ENCODE measurements around the gene OTUB2. TPM values are rescaled to one million over a fixed set of nuclear protein-coding genes. Genes with fewer than 3 reads are reported as not detected.

Gene OTUB2
- total and polyA plus RNA-seq, 2 donors (not counting 3 experiments of a cell fraction or from before 2014, with no cell fraction given): 0.70 to 1.6 TPM

GRCh38 chr14:94052199-94052598 is 26.1 kb downstream of the OTUB2 start:
- intact Hi-C loops (cut with micrococcal nuclease): no loop called here
- H4K20me1 ChIP-seq (replicated peaks; ENCODE audit: control insufficient read depth, extremely low read depth, insufficient read depth, low read length): no peaks in the 10 kb centered on the region

More at GRCh38 chr14:94052199-94052598, 26.1 kb downstream of the OTUB2 start:
- no peak for DNase-seq (ENCODE audit: low read depth, low spot score)
- Histone ChIP-seq H3K9me3 (replicated peaks; ENCODE audit: control insufficient read depth, insufficient read depth, low read length) (no peaks in the 10 kb centered on the region), H2AFZ (ENCODE audit: low read depth, low read length) (no peak overlapping the region), H3K4me1 (ENCODE audit: control insufficient read depth, extremely low read depth, insufficient read depth, low read length) (peaks cover 3% of the 10 kb centered on the region), H3K4me2 (ENCODE audit: insufficient read depth, low read length) (no peak overlapping the region), H3K4me3 (replicated peaks in 1 of 3; ENCODE audit: insufficient read depth in 1 of 3, low read depth in 1 of 3, low read length in 3 of 3) (no peak overlapping the region), H3K9me1 (replicated peaks; ENCODE audit: control insufficient read depth, extremely low read depth, insufficient read depth, low read length) (no peaks in the 10 kb centered on the region), H3K79me2 (ENCODE audit: control insufficient read depth, insufficient read depth, low read length) (no peaks in the 10 kb centered on the region), H3K27ac (ENCODE audit: insufficient read depth, low read depth, low read length) (no peak overlapping the region), H3K9ac (replicated peaks; ENCODE audit: extremely low read depth, insufficient read depth, low read length) (no peak overlapping the region), H3K36me3 (ENCODE audit: control insufficient read depth in 2 of 2, extremely low read depth in 1 of 2, insufficient read depth in 2 of 2, low read length in 2 of 2) (peaks cover 13 to 36% of the 10 kb centered on the region in 2 experiments), H3K27me3 (ENCODE audit: control insufficient read depth in 2 of 2, insufficient read depth in 2 of 2, low read length in 2 of 2) (no peaks in the 10 kb centered on the region)
- no peak for TF ChIP-seq FOS (IDR thresholded peaks at IDR 0.05; ENCODE audit: borderline replicate concordance, insufficient read depth, low read length)
- TF ChIP-seq JUN (IDR thresholded peaks at IDR 0.05; ENCODE audit: borderline replicate concordance, insufficient read depth, insufficient read length, low read depth): no peak
- no peak for TF ChIP-seq MAX (IDR thresholded peaks at IDR 0.05; ENCODE audit: insufficient read depth, insufficient read length)
- no peak for TF ChIP-seq POLR2AphosphoS5 (IDR thresholded peaks at IDR 0.05; ENCODE audit: insufficient read depth, low read depth, low read length)
- TF ChIP-seq, protein P1, sequence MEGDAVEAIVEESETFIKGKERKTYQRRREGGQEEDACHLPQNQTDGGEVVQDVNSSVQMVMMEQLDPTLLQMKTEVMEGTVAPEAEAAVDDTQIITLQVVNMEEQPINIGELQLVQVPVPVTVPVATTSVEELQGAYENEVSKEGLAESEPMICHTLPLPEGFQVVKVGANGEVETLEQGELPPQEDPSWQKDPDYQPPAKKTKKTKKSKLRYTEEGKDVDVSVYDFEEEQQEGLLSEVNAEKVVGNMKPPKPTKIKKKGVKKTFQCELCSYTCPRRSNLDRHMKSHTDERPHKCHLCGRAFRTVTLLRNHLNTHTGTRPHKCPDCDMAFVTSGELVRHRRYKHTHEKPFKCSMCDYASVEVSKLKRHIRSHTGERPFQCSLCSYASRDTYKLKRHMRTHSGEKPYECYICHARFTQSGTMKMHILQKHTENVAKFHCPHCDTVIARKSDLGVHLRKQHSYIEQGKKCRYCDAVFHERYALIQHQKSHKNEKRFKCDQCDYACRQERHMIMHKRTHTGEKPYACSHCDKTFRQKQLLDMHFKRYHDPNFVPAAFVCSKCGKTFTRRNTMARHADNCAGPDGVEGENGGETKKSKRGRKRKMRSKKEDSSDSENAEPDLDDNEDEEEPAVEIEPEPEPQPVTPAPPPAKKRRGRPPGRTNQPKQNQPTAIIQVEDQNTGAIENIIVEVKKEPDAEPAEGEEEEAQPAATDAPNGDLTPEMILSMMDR (IDR thresholded peaks at IDR 0.05; ENCODE audit: extremely low read depth in 1 of 2, insufficient read depth in 1 of 2, low read depth in 1 of 2, low read length in 2 of 2): no peak
- TF ChIP-seq EZH2 (IDR thresholded peaks at IDR 0.05; ENCODE audit: borderline replicate concordance, low read depth, low read length, severe bottlenecking): no peak
- TF ChIP-seq POLR2A (IDR thresholded peaks at IDR 0.05; ENCODE audit: low read depth, low read length): no peak
- TF ChIP-seq GATA2 (IDR thresholded peaks at IDR 0.05; ENCODE audit: insufficient read depth, insufficient read length, low read depth, low read length): no peak
- TF ChIP-seq MYC (IDR thresholded peaks at IDR 0.05; ENCODE audit: low read depth, low read length): no peak
- peak; percentile 21 for FAIRE-seq
- ChIA-PET POLR2A (no interaction called here), CTCF (interaction anchor here (1.1 to 7.6 kb wide), 10 partner anchors 9 to 128 kb away, joined by 3 to 133 read pairs (median 8); partner anchors contain the start of gene IFI27L2)
- no TSS peak for BruUV-seq (replicated peaks)
- dilution Hi-C loops (cut with MboI; ENCODE audit: extremely low pct_ligation_motif_present, low sequenced_read_pairs): no loop called here
